SKM-1 treated with dmso at 0.1 percent for 144 hours (cell line): ENCODE results near the gene INSIG2.

ENCODE experiments used
- DNase-seq: peaks from one replicate; lab custom pipeline; 2025; ENCODE audit not compliant: unreplicated experiment; lab: John Stamatoyannopoulos, UW

The INSIG2 gene

DNA sequence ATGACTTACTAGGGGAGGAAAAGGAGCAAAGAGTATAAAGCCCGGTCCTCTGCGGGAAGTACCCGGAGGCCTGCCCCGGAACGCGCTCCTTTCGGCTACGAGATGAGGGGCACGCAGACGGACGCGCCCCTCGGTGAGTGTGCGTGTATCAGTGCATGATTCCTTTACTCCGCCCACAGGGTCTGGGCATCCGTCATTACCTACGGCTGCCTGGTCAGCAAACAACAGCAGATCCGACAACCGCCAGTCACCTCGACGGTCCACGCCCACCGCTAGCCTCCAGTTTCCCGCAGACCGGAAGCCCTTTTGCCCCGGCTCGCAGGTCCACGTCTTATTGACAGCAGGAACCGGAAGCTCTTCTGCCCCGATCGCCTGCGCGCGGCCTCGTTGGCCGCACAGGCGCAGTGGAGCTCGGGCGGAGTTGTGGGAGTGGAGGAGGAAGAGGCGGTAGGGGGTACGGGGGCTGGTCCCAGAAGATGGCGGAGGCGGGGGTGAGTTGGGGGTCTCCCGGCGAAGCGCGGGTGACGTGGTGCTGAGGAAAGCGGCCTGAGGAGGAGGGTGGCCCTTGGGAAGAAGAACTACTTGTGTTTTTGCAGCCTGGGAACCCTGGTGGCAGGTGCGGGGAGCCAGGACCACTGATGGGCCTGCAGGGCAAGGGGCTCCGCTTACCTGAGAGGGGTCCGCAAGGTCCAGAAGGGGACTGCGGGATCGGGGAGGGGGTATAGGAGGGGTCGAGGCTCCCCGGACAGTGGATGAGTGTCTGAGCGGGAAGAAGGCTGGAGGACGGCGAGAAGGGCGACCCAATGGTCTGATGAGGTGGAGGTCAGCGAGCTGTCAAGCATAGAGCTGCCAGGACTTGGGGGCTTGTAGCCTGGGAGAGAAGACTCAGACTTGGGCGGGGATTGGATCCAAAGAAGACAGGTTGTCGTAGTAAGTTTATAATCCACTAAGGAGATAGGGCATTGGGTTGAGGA is at the start of gene INSIG2:
TSS of gene INSIG2 (plus strand) at position 421 of the 974 bp plus-strand sequence. CDS start 8,086 bp downstream, outside the sequence.
- peak; percentile 96 for DNase-seq

DNA sequence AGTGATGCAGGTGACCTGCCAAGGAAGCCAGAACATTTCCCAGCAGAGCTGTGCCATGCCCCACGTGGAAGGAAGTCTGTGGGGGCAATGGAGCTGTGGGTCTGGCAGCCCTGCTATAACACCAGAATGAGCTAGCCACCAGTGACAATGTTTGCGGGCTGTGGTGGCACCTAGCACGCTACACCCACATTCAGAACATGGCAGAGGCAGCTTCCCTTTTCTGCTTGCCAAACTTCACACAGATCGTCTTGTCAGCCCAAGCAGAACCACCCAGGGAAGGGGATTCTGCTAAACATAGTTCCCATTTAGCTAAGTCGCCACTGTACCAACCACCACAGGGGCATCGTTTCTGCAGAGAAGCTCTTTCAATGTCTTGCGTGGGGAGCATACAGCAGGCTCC is 47.4 kb upstream of the INSIG2 start:
- DNase-seq, result no peak

DNA sequence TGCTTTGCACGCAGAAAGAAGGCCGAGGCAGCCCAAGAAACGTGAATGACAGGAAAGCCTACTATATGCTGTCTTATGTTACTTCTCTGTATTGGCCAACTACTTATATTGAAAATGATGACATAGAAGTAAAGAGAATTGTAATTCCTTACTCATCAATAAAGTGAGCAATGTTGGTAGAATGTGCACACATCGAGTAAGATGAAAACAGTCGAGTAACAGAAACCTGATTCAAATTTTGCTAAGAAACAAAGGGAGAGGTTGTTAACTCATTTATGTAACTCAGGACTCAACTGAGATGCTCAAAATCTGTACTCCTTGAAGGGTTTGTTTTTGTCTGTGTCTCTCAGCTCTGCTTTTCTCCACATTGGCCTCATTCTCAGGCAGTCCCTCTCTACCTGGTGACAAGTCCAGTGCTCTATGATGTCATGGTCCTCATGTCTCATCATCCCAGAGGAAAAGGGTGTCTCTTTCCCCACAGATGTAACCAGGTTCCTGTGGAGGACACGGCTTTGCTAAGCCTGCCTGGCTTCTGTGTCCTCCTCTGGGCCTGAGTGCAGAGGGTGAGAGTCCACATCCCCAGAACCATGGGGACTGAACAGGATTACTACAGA is 44.1 kb upstream of the INSIG2 start:
- no peak for DNase-seq

DNA sequence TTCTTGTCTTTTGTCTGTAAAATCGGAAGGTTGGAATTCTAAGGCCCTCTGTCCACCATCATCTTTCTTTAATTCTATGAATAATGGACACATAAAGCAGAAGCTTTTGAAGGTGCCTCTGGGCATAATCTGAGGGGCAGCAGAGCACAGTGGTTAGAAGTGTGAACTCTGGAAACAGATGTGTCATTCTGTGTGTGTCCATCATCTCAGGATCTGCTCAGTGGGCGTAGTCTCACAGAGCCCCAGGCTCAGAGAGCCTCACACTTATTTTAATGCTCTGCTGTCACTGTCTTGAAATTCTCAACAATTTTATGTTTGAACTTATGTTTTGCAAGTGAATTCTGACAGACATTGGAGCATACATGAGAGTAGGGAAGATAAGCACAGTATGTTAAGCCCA is 43.4 kb upstream of the INSIG2 start:
- no peak for DNase-seq

DNA sequence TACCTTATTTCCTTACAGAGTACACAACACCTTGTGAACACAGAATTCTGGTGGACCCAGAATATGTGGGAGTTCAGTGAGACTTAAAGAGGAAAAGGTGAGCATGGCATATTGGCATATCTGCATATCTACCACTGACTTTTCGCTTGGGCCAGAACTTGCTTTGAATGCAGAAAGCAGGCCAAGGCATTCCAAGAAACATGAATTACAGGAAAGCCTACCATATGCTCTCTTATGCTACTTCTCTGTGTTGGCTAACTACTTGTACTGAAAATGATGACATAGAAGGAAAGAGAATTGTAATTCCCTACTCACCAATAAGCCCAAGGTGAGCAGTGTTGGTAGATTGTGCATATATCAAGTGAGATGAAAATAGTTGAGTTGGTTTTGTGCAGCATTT is 43.0 kb upstream of the INSIG2 start:
- no peak for DNase-seq

DNA sequence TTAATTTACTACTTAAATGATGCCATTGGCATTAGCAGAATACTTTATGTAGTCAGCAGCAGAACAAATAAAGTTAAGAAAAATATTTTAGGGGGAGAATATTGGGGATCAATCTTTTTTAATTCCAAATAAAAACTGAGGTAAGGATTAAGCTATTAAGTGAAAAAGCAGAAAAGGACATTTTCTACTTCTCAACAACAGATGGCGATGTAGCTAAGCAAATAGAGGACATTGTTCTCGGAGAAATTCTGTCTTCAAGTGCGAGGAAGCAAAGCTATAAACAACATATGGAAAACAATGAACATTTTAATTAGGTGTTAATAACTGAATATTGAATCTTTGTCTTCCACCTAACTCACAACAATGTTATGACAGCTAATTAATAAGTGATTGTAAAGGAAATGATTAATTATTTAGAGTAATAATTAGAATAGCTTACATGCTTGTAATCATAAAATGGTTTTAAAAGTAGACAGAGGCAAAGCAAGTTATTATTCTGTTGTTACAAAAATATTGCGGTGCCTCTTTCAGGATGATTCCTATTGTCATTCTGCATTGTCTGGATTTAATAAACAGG is 41.5 kb upstream of the INSIG2 start:
- peak; percentile 71 for DNase-seq

DNA sequence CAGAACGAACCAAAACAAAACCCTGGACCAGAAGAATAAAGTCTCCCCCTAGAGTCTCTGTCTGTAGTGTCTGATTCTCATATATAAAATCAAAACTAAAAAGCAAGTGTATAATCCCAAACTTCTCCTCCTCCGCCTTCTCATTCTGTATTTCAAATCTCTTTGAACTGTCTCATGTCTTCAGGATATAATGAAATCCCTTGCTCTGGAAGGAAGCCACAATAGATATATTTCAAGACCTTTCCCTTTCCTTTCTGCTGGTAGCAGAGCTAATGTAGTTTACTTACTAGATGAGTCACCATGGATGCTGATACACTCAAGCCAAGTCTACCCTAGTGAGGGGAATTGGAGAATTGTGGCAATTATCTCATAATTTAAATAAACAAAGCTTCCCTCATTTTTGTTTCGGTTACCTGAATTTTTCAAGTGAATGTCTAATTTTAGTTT is 40.9 kb upstream of the INSIG2 start:
- DNase-seq, result no peak

DNA sequence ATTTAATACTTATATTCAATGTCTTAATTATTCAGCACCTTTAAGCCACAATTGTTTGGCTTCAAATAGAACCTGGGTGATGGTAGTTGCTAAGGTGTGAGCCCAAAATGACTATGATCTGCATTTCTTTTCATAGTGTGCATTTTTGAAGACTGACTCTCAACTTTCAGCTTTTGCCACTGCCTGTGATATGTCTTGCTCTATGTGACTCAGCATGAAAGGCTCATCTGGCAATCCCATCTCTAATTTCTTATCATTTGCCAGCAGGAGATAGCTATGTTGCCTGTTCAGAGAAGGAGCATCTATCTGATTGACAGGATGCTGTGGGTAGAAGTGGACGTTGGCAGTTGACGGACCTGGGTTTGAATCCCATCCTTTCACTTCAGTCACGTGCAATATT is 39.9 kb upstream of the INSIG2 start:
- no peak for DNase-seq

DNA sequence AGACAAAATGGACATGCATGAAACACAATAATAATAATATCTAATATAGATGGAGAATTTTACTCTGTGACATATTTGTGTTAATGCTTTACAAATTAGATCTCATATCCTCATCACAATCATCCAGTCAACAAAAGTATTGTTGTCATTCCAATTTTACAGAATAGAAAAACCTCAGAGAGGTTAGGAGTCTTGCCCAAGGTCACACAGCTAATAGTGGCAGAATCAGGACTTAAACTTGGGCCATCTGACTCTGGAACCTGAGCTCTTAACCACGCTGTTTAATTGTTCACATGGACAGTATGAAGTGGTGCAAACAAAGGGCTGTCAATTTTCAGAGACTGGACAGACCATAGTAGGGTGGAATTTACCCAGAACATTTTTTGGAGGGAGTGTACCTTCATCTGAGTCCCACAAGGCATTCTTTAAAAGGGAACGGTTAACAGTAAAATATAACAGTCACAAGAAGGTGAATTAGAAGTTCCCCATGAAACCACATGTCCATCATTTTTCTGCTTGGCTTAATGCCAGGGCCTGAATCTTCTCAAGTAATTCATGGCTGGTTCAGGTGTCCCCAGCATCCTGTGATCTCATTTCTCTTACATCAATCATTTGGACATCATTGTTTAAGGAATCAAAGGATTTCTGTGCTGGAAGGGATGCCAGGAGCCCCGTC is 39.0 kb upstream of the INSIG2 start:
- no peak for DNase-seq

DNA sequence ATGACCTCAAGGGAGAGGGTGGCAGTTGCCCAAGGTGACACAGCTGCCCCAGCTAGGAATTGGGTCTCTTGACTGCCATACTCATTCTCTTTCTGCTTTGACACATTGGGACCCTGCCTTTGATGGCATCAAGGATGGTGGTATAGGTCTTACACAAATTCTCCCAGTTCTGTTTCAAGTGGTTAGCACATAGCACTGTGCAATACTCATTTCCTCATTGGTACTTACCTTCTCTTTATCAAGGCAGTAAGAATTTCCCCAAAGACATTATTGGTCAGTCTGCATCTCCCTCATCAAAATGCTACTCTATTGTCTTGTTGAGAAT is 38.5 kb upstream of the INSIG2 start:
- peak; percentile 73 for DNase-seq

DNA sequence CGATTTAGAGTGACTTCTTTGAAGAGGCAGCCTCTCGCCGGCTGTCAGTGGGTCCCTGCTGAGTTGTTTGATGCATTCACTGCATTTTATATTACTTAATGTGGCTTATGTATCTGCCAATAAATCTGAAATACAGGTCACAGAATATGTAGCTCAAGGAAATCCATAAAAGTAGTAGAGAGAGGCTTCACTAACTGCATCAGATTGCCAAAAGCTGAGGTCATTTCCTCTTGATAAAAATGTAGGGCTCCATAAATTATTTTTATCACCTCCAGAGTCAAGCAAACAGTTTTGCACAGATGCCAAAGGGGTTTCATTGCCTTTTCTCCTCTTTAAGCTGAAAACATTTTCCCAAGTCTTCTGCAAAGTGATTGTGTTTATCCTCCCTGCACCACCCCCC is 37.9 kb upstream of the INSIG2 start:
- no peak for DNase-seq

DNA sequence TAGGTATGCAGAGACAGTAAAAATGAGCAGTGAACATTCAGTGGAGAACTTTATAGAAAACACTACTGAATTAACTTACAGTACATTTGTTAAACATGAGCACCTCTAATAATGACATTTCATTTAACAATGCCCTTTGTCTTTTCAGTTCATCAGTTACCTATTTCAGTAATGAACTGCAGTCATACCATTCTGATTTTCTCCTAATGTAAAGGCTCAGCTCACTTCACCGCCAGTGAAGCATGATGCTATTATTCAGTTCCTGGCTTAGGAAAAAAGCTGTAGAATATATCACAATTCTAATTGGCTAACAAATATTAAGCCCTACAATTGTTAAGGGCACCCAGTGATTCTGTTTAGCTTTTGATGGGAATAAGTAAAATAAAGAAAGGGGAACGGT is 37.3 kb upstream of the INSIG2 start:
- no peak for DNase-seq

DNA sequence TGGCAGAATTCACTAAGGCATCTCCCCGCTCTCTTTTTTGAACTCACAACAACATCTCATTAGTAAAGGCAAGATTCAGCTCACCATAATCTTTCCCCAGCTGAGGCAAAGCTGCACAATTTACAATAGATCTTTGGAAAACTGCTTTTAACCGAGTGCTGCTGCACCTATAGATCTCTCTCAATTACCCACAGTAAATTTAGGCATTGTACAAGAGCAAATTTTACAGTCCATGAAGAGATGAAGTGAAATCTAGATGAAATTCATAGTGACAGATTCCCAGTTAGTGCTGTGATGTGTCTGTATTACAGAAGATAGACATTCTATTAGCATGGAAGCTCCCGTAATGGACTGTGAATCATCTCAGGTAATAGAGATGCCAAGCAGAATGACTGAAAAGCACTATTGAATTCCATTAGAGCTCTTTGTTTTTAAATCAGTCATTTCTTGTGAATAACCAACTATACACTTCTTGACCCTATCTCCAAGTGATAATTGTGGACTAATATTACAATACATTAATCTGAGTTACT is 36.4 kb upstream of the INSIG2 start:
- DNase-seq, result no peak

DNA sequence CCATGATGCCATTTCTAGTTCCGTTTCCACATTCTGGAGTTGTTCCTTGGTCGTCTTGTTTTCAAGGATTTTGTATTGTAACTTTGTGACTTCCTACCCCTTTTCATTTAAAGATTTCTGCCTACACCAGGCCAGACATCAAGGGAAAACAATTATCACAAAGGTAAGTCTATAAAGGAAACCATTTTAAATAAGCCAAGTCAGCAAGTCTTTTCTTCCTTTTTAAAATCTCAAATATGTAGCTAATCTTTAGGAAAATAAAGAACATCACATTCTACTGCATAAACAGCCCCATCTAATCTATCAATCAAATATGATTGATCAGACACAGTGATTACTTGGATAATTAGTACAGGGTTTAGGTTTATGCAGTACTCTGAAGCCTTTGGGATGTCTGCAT is 35.8 kb upstream of the INSIG2 start:
- DNase-seq, result no peak

DNA sequence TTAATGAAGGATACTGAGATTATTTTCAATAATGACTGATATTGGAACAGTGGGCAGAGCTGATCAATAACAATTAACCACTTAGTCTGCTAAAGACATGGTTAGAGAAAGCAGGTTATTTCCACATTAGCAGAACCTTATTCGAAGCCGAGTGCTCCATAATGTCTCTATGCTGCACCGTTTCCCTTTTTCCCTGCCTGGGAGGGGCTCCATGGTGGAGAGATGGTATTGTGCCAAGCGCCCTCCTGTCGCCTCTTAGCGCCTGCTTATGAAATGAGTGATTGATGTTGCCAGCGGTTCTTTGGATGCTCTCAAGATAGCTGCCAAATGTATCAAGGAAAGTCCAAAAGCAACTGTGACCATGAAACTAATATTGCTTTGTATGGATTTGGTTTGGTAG is 34.6 kb upstream of the INSIG2 start:
- no peak for DNase-seq

DNA sequence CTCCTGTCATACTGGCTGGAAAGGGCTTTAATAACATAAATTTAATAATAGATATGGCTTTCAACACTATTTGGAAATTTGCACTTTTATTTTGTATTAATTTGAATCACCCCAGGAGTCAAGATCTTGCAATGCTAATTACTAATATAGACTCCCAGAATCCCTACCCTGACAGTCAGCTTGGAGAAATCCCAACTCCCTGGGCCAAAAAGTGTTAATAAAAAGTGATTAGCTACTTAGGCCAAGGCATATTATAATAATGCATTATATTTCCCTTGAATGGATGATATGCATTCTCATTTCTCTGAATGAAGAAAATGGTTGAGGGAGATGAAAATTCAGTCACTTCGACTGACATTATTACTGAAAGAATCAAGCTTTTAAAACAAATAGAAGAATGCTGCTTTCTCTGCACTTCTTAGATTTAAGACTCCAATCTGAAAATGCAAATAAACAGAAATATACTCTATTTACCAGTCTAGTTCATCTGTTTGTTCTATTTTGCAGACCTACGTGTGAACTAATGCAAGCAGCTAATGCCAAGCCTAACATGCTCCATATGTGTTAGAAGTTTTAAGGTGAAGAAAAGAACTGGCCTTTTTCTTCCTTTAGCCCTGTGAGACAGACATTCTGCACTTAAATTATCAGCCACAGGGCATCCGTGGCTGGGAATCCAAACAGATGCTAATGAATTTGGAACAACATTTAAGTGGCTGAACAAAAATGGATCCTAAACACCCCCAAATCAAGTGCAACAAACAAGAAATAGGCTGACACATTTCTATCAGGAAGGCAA is 33.9 kb upstream of the INSIG2 start:
- DNase-seq, result no peak

DNA sequence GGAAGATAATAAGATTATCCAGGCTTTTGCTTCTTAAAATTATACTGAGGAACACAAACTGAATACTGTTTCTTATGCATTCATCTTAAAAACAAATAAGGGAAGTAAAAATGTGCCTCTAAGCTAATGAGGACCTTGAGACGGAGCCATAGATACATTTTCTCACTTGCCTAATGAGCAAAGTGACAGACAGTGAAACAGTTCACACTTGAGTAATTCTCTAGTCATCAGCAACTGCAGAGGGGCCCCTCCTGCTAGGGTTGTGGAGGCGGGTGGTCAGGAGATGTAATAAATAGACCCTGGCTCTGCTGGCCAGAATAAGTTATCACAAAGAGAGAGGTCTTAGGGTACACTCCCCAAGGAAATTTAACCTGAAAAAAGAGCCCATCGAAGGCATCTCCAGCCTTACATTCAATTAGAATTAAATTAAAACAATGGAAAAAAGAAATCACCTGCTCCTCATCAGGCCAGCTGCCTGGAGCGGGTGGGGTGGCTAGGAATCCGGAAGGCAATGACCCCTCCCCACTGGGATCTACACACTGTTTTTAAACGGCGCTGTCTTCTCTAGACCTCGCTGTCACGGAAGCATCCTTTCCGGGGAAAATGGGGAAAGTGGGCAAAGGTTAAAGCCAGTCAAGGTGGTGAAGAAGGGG is 32.6 kb upstream of the INSIG2 start:
- peak; percentile 48 for DNase-seq

DNA sequence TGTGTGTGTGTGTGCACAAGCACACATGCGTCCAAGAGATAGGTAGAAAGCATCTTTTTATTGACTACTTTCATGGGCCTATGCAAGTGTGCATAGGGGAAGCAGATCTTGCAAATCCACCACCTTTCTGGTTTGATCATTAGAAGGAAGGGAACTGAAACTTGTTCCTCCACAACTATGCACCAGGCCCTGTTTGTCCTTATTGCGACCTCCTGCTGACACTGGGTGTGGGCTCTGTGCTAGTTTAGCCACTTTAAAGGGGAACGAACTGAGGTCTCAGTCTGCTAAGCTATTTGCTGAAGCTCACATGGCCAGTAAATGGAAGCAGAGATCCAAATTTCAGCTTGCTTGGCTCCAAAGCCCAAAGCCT is 32.1 kb upstream of the INSIG2 start:
- DNase-seq, result peak; percentile 87

DNA sequence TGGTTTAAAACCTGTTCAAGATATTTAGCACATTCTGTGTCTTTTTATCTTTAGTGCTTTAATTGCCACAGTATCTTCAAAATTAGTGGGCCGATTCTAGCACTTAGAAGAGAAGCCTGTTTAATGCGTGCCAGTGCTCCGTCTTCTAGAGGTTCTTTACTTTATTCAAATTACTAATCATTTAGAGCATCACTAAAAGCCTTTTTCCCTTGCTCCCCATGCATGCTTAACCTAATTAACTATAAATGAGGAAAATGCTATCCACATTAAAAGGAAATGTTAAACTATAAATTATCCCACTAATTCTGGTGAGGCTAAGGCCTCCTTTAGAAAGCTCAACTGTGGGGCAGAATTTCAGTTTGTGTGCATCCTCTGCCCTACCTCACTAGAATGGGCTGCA is 31.5 kb upstream of the INSIG2 start:
- no peak for DNase-seq

DNA sequence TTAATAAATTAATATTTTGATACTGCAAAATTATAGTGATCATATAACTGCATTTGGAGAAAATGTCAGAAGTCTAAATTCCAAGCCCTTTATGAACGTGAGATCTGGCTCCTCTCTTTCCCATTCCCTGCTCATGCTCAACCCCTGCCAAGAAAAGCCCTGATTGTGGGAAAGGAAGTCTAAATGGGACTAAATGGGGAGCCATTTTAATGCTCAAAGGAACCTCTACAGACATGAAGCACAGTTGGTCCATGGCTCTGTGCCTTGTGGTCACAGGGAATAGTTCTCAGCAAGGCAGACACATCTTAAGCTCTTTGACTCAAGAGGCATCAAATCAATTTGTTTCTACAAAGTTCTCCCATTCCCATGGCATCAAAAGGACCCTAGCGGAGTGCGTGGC is 29.3 kb upstream of the INSIG2 start:
- no peak for DNase-seq
